Ovary (tissue), 3 donors: ENCODE results near the gene GFRA1.

Experiments used
- EP300 ChIP-seq: sonication (generic); formaldehyde crosslinking; IDR thresholded peaks from one replicate; pipeline ENCODE4 v1.6.1; 2017; ENCODE audit warnings: antibody characterized with exemption
- POLR2A ChIP-seq: fragments of 450-650 bp; IDR thresholded peaks from one replicate; pipeline ENCODE4 v1.6.1; 2017; ENCODE audit warnings: antibody characterized with exemption, mild to moderate bottlenecking, moderate library complexity
- TF ChIP-seq, protein P1 (sequence below), 3 donors: fragments of 450-650 bp in 2 of 3; fragments of 200-600 bp in 1 of 3; IDR thresholded peaks; one replicate each; pipeline versions ENCODE4 v1.5.1 to v1.8.0; 2016 to 2022; ENCODE audit warnings: antibody characterized with exemption in 3 of 3, mild to moderate bottlenecking in 1 of 3
- donor health status: DM: no; HTN: no; CAD: no.

DNA sequence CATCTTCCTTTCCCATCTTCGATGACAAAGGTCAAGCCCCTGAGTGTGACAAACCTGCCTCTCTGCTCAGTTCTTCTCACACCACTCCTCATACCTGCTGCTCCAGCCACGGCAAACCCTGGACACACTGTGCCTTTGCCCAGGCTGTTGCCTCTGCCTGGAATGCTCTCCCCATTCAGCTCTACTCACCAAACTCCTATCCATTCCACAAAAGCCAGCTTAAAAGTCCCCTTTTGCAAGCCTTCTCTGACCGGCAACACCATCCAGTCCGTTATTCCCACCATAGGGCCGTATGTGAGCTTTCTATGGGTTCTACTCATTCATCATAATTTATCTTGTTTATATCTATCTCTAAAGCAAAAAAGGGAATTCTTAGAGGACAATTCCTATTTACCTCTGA is 15.2 kb downstream of the GFRA1 start:
- TF ChIP-seq POLR2A (no peak), EP300 (no peak)
- TF ChIP-seq, protein P1, sequence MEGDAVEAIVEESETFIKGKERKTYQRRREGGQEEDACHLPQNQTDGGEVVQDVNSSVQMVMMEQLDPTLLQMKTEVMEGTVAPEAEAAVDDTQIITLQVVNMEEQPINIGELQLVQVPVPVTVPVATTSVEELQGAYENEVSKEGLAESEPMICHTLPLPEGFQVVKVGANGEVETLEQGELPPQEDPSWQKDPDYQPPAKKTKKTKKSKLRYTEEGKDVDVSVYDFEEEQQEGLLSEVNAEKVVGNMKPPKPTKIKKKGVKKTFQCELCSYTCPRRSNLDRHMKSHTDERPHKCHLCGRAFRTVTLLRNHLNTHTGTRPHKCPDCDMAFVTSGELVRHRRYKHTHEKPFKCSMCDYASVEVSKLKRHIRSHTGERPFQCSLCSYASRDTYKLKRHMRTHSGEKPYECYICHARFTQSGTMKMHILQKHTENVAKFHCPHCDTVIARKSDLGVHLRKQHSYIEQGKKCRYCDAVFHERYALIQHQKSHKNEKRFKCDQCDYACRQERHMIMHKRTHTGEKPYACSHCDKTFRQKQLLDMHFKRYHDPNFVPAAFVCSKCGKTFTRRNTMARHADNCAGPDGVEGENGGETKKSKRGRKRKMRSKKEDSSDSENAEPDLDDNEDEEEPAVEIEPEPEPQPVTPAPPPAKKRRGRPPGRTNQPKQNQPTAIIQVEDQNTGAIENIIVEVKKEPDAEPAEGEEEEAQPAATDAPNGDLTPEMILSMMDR (IDR thresholded peaks at IDR 0.05) = no peak
